WERI-Rb-1 (cell line): Measurements from ENCODE around the gene STRN.

Experiments used
- DNase-seq: peaks from one replicate; pipeline ENCODE4 v3.0.0-alpha.2; 2020
- H3K27ac ChIP-seq: fragments of 250-450 bp; sonication (Bioruptor Pico); 2 replicates; pipeline ENCODE4 v1.5.1; 2020; ENCODE audit warnings: mild to moderate bottlenecking, moderate library complexity
- H3K27me3 ChIP-seq: fragments of 250-450 bp; sonication (Bioruptor Pico); 2 replicates; pipeline ENCODE4 v1.5.1; 2021; ENCODE audit warnings: mild to moderate bottlenecking, low read depth, moderate library complexity; ENCODE audit not compliant: insufficient read depth, severe bottlenecking
- H3K36me3 ChIP-seq: fragments of 250-450 bp; sonication (Bioruptor Pico); 2 replicates; pipeline ENCODE4 v1.5.1; 2020; ENCODE audit warnings: mild to moderate bottlenecking, moderate library complexity
- H3K4me3 ChIP-seq: 2 replicates; pipeline ENCODE4 v1.5.1; 2011; ENCODE audit warnings: low read depth, mild to moderate bottlenecking, control low read depth, low read length
- H3K9me3 ChIP-seq: fragments of 250-450 bp; sonication (Bioruptor Pico); 2 replicates; pipeline ENCODE4 v1.5.1; 2021; ENCODE audit warnings: mild to moderate bottlenecking, moderate library complexity; ENCODE audit not compliant: severe bottlenecking
- TF ChIP-seq, protein P1 (sequence below): IDR thresholded peaks from 2 replicates; pipeline ENCODE4 v1.5.1; 2011; ENCODE audit warnings: low read depth, mild to moderate bottlenecking, control low read depth, inconsistent platforms, low read length

Gene STRN

DNA sequence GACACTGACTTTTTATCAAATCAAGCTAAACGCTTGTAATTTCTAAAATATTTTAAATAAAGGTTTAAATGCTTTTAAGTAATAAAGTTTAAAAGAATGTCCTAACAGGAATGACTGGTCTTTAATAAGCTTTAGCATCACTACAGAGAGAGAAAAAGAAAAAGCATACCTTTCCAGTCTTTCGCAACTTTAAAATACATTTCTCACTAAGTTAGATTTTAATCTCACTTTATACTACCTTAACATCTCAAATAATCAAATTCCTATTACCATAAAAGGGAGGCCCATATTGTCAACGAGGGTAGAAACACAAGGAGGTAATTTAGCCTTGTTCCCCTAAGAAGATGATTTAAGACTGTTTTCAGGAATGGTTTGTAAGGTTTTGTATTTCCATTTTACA is 80.7 kb downstream of the STRN start:
- no peak overlapping the region for H3K27ac ChIP-seq
- H3K4me3 ChIP-seq = no peak overlapping the region
- H3K27me3 ChIP-seq = no peaks in the 10 kb centered on the region
- no peaks in the 10 kb centered on the region for H3K9me3 ChIP-seq
- TF ChIP-seq, protein P1, sequence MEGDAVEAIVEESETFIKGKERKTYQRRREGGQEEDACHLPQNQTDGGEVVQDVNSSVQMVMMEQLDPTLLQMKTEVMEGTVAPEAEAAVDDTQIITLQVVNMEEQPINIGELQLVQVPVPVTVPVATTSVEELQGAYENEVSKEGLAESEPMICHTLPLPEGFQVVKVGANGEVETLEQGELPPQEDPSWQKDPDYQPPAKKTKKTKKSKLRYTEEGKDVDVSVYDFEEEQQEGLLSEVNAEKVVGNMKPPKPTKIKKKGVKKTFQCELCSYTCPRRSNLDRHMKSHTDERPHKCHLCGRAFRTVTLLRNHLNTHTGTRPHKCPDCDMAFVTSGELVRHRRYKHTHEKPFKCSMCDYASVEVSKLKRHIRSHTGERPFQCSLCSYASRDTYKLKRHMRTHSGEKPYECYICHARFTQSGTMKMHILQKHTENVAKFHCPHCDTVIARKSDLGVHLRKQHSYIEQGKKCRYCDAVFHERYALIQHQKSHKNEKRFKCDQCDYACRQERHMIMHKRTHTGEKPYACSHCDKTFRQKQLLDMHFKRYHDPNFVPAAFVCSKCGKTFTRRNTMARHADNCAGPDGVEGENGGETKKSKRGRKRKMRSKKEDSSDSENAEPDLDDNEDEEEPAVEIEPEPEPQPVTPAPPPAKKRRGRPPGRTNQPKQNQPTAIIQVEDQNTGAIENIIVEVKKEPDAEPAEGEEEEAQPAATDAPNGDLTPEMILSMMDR = no peak
- peaks cover 27% of the 10 kb centered on the region for H3K36me3 ChIP-seq
- DNase-seq = no peak

DNA sequence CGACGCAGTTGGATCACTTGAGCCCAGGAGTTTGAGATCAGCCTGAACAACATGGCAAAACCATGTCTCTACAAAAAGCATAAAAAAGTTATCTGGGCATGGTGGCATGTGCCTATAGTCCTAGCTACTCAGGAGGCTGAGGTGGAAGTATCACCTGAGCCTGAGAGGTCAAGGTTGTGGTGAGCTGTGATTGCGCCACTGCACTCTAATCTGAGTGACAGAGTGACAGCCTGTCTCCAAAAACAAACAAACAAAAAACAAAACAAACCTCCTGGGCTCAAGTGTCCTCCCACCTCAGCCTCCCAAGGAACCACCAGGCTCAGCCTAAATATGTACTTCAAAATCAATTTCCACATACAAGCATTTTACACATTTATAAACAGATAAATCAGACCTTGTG is 83.8 kb downstream of the STRN start:
- Histone ChIP-seq H3K4me3 (no peak overlapping the region), H3K9me3 (no peaks in the 10 kb centered on the region), H3K27me3 (no peaks in the 10 kb centered on the region), H3K36me3 (peaks cover 35% of the 10 kb centered on the region), H3K27ac (no peak overlapping the region)
- TF ChIP-seq, protein P1 = no peak
- no peak for DNase-seq

DNA sequence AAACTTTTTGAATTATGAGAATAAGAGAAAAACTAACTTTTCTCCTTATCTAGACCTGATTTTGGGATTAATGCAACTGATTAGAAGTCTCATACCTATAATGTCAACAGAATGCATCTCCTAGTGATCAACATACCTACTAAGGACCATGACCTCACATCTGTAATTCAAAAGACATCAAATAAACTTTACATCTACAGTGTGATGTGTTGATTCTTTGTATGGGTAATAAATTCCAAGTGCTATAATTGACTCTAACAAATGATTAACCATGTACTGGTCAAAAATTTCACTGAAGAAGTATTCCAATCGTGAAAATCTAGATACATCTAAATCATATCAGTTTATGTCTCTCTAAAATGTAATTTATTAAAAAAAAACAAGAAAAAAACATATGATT is 84.5 kb downstream of the STRN start:
- Histone ChIP-seq H3K9me3 (no peaks in the 10 kb centered on the region), H3K27ac (no peak overlapping the region), H3K36me3 (peaks cover 42% of the 10 kb centered on the region), H3K4me3 (no peak overlapping the region), H3K27me3 (no peaks in the 10 kb centered on the region)
- TF ChIP-seq, protein P1 = no peak
- DNase-seq = no peak

DNA sequence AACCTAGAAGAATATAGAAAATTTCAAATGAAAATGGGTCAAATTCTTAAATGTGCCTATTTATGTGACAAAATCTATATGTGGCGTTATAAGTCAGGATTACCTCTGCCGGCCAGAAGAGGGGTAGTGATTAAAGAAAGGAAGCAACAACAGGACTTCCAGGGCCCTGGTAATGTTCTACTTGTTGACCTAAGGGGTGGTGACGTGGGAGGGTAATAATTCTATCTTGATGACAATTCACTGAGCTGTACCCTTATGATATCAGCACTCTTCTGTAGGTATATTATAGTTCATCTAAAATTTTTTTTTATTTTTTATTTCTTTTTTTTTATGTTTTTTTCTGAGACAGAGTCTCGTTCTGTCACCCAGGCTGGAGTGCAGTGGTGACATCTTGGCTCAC is 87.9 kb downstream of the STRN start:
- Histone ChIP-seq H3K4me3 (no peak overlapping the region), H3K27me3 (no peaks in the 10 kb centered on the region), H3K27ac (no peak overlapping the region), H3K36me3 (peaks cover 44% of the 10 kb centered on the region), H3K9me3 (no peaks in the 10 kb centered on the region)
- no peak for DNase-seq
- TF ChIP-seq, protein P1 = no peak

DNA sequence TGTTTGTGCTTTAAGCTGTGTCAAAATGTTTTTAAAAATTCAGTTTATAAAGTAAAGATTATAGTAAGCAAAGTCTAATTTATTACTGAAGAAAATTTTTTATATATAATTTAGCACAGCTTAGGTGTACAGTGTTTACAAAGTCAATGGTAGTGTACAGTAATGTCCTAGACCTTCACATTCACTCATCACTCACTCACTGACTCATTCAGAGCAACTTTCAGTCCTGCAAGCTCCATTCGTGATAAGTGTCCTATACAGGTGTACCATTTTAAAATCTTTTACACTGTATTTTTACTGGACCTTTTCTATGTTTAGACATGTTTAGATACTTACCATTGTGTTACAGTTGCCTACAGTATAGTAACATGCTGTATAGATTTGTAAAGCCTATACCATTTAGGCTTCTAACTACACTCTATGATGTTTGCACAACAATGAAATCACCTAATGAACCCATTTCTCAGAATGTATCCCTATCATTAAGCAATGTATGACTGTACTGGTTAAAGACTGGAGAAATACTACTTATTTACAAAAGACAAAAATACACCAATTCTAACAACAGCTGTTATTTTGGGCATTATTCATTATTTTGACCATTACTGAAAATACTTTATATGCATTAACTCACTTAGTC is 95.1 kb downstream of the STRN start:
- no peaks in the 10 kb centered on the region for H3K9me3 ChIP-seq
- no peak overlapping the region for H3K4me3 ChIP-seq
- peaks cover 23% of the 10 kb centered on the region for H3K36me3 ChIP-seq
- no peak for DNase-seq
- no peak overlapping the region for H3K27ac ChIP-seq
- TF ChIP-seq, protein P1 = no peak
- no peaks in the 10 kb centered on the region for H3K27me3 ChIP-seq

DNA sequence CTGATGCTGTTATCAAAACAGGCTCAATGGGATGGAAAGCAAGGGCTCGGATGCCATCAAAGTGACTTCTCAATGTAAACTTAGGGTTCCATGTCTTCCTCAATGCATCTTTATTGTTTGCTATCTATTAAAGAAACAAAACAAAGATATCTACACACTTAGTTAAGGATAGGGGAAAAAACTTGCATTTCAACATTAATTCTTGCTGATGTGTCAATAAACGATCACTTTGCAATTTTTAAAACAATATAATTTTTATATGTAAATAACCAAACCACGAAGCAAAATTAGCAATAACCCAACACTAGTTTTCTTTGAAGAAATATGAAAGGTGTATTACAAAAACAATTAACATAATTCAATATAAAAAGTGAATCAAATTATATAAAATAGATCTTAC is 96.7 kb downstream of the STRN start:
- DNase-seq = no peak
- Histone ChIP-seq H3K9me3 (no peaks in the 10 kb centered on the region), H3K27me3 (no peaks in the 10 kb centered on the region), H3K27ac (no peak overlapping the region), H3K4me3 (no peak overlapping the region), H3K36me3 (peaks cover 20% of the 10 kb centered on the region)
- TF ChIP-seq, protein P1 = no peak
